ENCODE measurements around the gene CNOT1.
A peak's percentile ranks its signal among the peaks of the same experiment; 100 is the strongest.

CNOT1 gene

DNA sequence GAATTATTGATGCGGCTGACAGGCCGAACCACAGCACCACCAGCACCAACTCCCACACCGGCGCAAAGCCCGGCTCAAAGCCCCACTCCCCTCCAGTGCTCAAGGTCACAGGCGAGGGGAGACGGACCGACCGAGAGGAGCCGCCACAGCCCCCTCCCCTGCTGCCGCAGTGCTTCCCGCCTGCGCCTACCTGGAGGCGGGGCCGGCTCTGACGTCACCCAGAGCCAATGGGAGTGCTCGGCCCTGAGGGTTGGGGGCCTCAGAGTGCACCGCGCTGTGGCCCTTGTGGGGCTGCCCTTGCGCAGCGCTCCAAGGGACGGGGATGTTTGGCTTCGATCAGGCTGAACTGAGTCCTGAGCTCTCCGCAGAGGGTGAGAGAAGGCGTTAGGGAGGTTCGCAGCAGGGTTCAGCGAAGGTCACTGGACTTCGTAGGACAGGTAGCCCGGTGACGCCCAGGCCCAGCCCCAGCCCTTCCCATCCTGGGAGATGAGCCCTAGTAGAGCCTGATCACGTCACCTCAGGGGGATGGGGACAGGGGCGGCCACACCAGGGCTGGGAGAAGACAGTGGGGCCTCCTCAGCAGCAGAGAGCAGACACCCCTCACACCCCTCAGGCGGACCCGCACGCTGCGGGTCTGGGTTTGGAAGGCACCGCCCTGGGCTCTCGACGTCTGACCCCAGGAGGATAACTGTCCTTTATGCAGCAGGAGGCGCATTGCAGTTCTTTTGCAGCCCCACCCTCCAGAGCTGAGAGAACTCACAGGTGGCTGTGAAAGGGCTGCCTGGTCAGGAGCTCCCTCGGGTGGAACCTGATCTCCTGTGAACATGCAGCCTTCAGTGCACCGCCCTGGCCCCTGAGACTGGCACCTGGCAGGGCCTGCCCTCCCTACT, 128.1 kb downstream of the CNOT1 start (continued):
- TF ChIP-seq ZNF692 (tag by site-specific recombination; IDR thresholded peaks at IDR 0.05), result no peak; the same call in none of the 2 replicates
- 0 out of 2 replicates have a peak, but pooled peaks have one; percentile 17 for TF ChIP-seq ZNF366 (tag by site-specific recombination; conservative IDR thresholded peaks at IDR 0.05)
- TF ChIP-seq, protein P1, sequence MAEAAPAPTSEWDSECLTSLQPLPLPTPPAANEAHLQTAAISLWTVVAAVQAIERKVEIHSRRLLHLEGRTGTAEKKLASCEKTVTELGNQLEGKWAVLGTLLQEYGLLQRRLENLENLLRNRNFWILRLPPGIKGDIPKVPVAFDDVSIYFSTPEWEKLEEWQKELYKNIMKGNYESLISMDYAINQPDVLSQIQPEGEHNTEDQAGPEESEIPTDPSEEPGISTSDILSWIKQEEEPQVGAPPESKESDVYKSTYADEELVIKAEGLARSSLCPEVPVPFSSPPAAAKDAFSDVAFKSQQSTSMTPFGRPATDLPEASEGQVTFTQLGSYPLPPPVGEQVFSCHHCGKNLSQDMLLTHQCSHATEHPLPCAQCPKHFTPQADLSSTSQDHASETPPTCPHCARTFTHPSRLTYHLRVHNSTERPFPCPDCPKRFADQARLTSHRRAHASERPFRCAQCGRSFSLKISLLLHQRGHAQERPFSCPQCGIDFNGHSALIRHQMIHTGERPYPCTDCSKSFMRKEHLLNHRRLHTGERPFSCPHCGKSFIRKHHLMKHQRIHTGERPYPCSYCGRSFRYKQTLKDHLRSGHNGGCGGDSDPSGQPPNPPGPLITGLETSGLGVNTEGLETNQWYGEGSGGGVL (tag by site-specific recombination; IDR thresholded peaks at IDR 0.05), result peak; percentile 83
- no peak for TF ChIP-seq ZNF654 (tag by site-specific recombination; IDR thresholded peaks at IDR 0.05; ENCODE audit: low read depth)
- no peak for TF ChIP-seq ZNF664 (tag by site-specific recombination; IDR thresholded peaks at IDR 0.05)
- no peak for TF ChIP-seq TRIM28 (IDR thresholded peaks at IDR 0.05; ENCODE audit: borderline replicate concordance, low read length)
- peak; percentile 80 for TF ChIP-seq SP3 (tag by site-specific recombination; IDR thresholded peaks at IDR 0.05)
- TF ChIP-seq, protein P2, sequence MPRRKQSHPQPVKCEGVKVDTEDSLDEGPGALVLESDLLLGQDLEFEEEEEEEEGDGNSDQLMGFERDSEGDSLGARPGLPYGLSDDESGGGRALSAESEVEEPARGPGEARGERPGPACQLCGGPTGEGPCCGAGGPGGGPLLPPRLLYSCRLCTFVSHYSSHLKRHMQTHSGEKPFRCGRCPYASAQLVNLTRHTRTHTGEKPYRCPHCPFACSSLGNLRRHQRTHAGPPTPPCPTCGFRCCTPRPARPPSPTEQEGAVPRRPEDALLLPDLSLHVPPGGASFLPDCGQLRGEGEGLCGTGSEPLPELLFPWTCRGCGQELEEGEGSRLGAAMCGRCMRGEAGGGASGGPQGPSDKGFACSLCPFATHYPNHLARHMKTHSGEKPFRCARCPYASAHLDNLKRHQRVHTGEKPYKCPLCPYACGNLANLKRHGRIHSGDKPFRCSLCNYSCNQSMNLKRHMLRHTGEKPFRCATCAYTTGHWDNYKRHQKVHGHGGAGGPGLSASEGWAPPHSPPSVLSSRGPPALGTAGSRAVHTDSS (tag by site-specific recombination; IDR thresholded peaks at IDR 0.05), result no peak
- no peak for TF ChIP-seq ZNF670 (tag by site-specific recombination; IDR thresholded peaks at IDR 0.05; ENCODE audit: low read depth)
- 0 out of 2 replicates have a peak, but pooled peaks have one; percentile 36 for TF ChIP-seq BCL11A (tag by site-specific recombination; IDR thresholded peaks at IDR 0.05; ENCODE audit: low read depth)
- TF ChIP-seq ZNF404 (tag by site-specific recombination; IDR thresholded peaks at IDR 0.05), result no peak
- TF ChIP-seq PATZ1 (tag by site-specific recombination; IDR thresholded peaks at IDR 0.05), result peak; percentile 89
- no peak for TF ChIP-seq ZNF660 (tag by site-specific recombination; IDR thresholded peaks at IDR 0.05)
- no peak for TF ChIP-seq ZNF544 (tag by site-specific recombination; IDR thresholded peaks at IDR 0.05)
- TF ChIP-seq, protein P3, sequence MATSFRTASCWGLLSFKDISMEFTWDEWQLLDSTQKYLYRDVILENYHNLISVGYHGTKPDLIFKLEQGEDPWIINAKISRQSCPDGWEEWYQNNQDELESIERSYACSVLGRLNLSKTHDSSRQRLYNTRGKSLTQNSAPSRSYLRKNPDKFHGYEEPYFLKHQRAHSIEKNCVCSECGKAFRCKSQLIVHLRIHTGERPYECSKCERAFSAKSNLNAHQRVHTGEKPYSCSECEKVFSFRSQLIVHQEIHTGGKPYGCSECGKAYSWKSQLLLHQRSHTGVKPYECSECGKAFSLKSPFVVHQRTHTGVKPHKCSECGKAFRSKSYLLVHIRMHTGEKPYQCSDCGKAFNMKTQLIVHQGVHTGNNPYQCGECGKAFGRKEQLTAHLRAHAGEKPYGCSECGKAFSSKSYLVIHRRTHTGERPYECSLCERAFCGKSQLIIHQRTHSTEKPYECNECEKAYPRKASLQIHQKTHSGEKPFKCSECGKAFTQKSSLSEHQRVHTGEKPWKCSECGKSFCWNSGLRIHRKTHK (tag by site-specific recombination; IDR thresholded peaks at IDR 0.05), result no peak
- peak; percentile 53; the same call in 1 of the 2 replicates for TF ChIP-seq ZBTB17 (tag by site-specific recombination; IDR thresholded peaks at IDR 0.05)
- TF ChIP-seq GLIS1 (tag by site-specific recombination; IDR thresholded peaks at IDR 0.05), result peak; percentile 52; the same call in 1 of the 2 replicates
- TF ChIP-seq ZBTB48 (tag by site-specific recombination; IDR thresholded peaks at IDR 0.05), result peak; percentile 98
- peak; percentile 86 for TF ChIP-seq KLF10 (tag by site-specific recombination; IDR thresholded peaks at IDR 0.05)
- peak; percentile 4; the same call in 1 of the 2 replicates for TF ChIP-seq CTCF (tag by site-specific recombination; IDR thresholded peaks at IDR 0.05)
- no peak for TF ChIP-seq ZNF791 (tag by site-specific recombination; IDR thresholded peaks at IDR 0.05)
- no peak for TF ChIP-seq ZNF624 (tag by site-specific recombination; IDR thresholded peaks at IDR 0.05)
- TF ChIP-seq ZBTB26 (tag by site-specific recombination; optimal IDR thresholded peaks at IDR 0.05), result peak; percentile 34
- TF ChIP-seq ZFP3 (tag by site-specific recombination; IDR thresholded peaks at IDR 0.05; ENCODE audit: low read depth), result no peak
- peak; percentile 100 for TF ChIP-seq ZNF335 (tag by site-specific recombination; conservative IDR thresholded peaks at IDR 0.05)
- 0 out of 2 replicates have a peak, but pooled peaks have one; percentile 6 for TF ChIP-seq ZNF639 (tag by site-specific recombination; IDR thresholded peaks at IDR 0.05)
